ENCODE data around the gene TBX10.
"Not testable (repeated sequence)": the region's sequence is repeated elsewhere in the genome, so short reads cannot be mapped to it uniquely, and the experiment has no call there.

Gene TBX10

DNA sequence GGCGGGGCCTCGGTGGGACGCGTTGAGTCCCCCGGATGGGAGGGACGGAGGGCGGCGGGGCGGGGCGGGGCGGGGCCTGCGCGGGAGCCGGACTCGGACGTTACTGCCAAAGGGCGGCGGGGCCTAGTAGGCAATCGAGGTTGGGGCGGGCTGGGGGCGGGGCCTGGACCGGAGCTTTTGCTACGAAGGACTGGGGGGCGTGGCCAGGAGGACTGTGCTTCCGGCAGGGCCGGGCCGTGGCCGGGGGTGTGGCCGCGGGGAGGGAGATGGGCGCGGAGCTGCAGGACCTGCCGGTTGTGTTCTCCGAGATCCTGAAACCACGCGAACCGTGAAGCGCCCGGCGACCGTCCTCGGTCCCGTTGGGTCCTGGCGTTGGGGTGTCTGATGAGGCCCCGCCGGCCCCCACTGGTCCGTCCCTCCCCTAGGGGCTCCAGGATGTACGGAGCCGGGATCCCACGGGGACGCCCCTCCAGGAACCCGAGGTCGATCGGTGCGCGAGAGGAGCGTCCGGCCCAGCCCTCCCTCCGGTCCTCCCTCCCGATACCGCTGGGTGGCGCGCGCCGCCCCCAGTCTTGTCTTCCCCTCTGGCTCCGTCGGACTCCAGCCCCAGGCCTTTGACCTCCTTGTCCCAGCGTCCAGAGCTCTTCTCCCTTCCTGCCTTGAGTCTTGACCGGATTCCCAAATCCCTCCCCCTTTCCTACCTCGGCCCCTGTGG lies 9.2 kb downstream of the TBX10 start:
- DNase-seq = peak; percentile 91

GRCh38 chr11:67629386-67630227 lies 10.0 kb downstream of the TBX10 start, which contains the start of gene NUDT8:
Gene NUDT8, minus strand, starts transcription at chr11:67629937. Its CDS starts 26 bp downstream, at chr11:67629911.
- DNase-seq = peak; percentile 90

GRCh38 chr11:67628710-67629385 lies 10.7 kb downstream of the TBX10 start:
- DNase-seq = no peak

DNA sequence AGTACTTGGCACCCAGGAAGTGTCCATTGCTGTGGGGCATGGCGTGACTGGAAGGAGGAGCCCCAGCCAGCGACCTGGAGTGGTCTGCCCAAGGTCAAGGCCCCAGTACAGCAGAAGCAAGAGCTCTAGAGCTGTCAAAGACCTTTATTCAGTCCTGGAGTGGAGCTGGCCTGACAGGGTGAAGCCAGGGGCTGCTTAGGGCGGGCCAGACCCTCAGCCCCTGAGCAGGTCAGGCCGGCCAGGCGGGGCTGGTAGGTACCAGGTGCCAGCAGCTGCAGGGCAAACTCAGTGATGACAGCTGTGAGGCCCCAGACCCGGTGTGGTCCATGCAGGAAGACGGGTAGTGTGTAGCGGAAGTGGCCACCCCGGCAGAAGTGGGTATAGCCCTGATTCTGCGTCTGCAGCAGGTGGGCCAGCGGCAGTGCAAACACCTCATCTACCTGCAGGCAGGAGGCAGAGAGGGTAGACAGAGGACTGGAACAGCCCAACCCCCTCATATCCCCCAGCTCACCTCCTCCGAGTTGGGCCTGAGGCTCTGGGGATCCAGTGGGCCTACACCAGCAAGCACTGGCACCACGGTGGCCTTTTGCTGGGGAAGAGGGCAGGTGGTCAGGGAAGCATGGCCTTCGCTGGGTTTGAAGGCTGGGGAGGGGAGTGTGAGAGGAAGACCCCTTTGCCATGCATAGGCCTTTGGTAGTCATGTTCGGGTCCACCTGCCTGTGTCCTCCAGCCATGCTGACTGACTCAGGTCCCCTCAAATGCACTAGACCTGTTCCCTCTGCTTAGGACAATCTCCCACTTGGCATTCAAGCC lies 11.5 kb downstream of the TBX10 start:
- DNase-seq = no peak

GRCh38 chr11:67627441-67627811 lies 12.1 kb downstream of the TBX10 start:
- no peak for DNase-seq

DNA sequence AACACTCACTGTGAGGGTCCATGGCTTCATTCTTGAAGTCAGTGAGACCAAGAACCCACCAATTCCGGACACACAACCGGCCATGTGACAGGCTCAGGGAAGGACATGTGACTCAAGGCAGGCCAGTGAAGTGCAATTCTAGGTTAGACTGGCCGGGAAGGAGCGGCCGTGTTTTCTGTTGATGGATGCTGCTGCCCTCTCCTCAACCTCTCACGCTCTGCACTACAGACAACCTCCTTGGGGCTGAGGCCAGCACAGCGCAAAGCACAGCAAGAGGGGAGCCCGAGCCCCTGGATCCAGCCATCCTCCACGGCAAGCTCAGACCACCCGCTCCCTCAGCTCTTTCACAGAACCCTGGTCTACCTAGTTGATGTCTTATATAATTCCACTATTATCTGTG lies 12.6 kb downstream of the TBX10 start:
- DNase-seq = no peak

GRCh38 chr11:67626131-67626833 lies 13.3 kb downstream of the TBX10 start:
- DNase-seq = not testable (repeated sequence)

GRCh38 chr11:67623795-67624194 lies 15.8 kb downstream of the TBX10 start:
- DNase-seq = not testable (repeated sequence)

DNA sequence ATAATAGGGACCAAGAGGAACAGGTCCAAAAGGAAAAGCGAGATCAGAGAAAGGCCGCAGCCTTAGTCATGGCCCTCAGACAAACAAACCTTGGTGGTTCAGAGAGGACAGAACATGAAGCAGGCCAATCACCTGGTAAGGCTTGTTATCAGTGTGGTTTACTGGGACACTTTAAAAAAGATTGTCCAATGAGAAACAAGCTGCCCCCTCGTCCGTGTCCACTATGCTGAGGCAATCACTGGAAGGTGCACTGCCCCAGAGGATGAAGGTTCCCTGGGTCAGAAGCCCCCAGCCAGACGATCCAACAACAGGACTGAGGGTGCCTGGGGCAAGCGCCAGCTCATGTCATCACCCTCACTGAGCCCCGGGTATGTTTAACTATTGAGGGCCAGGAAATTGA lies 16.7 kb downstream of the TBX10 start:
- DNase-seq = not testable (repeated sequence)

DNA sequence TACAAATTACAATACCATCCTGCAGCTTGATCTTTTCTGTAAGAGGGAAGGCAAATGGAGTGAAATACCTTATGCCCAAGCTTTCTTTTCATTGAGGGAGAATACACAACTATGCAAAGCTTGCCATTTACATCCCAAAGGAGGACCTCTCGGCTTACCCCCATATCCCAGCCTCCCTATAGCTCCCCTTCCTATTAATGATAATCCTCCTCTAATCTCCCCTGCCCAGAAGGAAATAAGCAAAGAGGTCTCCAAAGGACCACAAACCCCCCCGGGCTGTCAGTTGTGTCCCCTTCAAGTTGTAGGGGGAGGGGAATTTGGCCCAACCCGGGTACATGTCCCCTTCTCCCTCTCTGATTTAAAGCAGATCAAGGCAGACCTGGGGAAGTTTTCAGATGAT lies 17.6 kb downstream of the TBX10 start:
- DNase-seq = not testable (repeated sequence)

DNA sequence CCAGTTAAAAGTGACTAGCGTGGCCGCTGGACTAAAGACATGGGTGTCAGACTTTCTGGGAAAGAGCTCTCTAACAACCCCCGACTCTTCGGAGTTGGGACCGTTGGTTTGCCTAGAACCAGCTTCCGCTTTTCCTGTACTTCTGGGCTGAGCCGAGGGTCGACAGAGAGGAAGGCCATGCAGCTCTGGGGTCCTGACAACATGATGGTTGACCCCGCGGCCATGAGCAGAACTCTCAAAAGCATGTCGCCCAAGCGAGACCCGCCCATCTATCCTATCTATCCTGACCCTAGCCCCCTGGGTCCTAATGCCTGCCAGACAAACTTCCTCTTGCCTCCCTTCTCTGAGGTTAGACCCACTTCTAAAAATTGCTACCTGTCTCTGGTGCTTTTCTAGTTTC lies 18.9 kb downstream of the TBX10 start:
- not testable (repeated sequence) for DNase-seq

DNA sequence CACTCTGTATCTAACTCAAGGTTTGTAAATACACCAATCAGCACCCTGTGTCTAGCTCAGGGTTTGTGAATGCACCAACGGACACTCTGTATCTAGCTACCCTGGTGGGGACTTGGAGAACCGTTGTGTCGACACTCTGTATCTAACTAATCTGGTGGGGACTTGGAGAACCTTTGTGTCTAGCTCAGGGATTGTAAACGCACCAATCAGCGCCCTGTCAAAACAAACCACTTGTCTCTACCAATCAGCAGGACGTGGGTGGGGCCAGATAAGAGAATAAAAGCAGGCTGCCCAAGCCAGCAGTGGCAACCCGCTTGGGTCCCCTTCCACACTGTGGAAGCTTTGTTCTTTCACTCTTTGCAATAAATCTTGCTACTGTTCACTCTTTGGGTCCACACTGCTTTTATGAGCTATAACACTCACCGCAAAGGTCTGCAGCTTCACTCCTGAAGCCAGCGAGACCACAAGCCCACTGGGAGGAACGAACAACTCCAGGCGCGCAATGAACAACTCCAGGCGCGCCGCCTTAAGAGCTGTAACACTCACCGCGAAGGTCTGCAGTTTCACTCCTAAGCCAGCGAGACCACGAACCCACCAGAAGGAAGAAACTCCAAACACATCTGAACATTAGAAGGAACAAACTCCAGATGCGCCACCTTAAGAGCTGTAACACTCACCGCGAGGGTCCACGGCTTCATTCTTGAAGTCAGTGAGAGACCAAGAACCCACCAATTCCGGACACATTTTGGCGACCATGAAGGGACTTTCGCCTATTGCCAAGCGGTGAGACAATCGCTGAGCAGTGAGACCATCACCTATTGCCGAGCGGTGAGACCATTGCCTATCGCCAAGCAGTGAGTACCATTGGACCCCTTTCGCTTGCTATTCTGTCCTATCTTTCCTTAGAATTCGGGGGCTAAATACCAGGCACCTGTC lies 19.6 kb downstream of the TBX10 start:
- DNase-seq = not testable (repeated sequence)

DNA sequence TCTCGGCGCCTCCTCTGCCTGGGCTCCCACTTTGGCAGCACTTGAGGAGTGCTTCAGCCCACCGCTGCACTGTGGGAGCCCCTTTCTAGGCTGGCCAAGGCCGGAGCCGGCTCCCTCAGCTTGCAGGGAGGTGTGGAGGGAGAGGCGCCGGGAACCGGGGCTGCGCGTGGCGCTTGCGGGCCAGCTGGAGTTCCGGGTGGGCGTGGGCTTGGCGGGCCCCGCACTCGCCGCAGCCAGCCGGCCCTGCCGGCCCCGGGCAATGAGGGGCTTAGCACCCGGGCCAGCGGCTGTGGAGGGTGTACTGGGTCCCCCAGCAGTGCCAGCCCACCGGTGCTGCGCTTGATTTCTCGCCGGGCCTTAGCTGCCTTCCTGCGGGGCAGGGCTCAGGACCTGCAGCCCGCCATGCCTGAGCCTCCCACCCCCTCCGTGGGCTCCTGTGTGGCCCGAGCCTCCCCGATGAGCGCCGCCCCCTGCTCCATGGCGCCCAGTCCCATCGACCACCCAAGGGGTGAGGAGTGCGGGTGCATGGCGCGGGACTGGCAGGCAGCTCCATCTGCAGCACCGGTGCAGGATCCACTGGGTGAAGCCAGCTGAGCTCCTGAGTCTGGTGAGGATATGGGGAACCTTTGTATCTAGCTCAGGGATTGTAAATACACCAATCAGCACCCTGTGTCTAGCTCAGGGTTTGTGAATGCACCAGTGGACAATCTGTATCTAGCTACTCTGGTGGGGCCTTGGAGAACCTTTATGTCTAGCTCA lies 20.5 kb downstream of the TBX10 start:
- DNase-seq = not testable (repeated sequence)

DNA sequence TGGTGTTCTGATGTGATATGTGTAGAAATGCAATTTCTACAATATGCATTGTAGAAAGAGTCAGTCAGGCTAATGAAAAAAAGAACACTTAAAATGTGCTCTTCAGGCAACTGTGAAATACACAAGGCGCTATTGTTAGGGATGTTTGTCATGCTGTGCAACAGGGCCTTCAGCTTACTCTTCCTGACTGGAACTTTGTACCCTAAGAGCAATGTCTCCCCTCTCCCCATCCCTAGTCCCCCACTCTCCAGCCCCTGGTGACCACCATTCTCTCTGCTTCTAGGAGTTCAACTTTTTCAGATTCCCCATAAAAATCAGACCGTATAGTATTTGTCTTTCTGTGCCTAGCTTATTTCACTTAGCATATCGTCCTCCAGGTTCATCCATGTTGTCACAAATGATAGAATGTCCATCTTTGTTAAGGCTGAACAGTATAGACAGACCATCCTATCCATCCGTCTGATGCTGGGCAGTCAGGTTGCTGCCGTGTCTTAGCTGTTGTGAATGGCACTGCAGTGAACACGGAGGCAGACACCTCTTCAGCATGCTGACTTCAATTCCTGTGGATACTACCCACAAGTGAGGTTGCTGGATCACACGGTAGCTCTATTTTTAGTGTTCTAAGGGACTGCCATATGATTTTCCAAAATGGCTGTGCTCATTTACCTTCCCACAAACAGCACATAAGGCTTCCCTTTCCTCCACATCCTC lies 22.2 kb downstream of the TBX10 start:
- DNase-seq = no peak

DNA sequence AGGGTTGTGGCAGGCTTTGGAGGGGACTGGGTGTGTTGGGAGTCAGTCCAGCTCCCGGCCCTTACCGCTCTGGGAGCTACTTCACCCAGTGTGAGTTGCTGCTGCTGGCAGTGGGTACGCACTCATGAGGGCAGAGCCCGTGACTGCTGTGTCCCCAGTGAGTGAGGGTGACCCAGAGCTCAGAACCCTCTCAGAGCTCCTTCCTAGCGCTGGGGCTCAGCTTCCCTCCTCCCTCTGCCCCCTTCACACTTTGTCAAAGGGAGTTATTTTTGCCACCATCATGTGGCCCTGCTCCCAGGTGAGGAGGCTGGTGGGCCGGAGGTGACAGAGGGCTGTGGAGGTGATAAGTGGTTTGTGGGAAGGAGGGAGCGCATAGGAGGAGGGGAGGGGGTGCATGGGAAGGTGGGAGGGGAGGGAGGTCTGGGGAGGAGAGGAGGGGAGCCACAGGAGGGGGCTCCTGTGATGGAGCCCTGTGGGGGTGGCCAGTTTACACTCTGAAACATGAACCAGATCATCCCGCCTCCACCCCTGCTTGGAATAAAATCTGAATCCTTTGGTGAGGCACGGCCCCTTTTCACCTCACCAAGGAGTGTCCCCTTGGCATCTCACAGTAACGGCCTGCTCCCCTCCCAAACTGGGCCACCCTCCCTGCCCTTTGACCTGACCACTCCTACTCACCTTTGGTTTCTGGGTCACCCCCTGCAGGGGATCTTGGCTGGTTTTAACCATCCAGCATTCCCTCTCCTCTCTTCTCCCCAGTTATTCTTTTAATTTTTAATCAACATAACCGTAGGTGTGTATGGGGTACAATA lies 22.9 kb downstream of the TBX10 start:
- no peak for DNase-seq

- DNase-seq = no peak
Measured at GRCh38 chr11:67615728-67616430, 23.7 kb downstream of the TBX10 start.

Measured in activated T-cell treated with anti-CD3 and anti-CD28 coated beads, Interleukin-2, amount 50 U/mL, for 1 hour (primary cell).